Keratinocyte (primary cell): ENCODE measurements around the gene CCDC170. TPM values are rescaled to one million over a fixed set of nuclear protein-coding genes. Genes with fewer than 3 reads are reported as not detected.

Experiments used
- DNase-seq: peaks from one replicate; pipeline ENCODE4 v3.0.0-alpha.2; 2011; ENCODE audit warnings: low read depth, missing footprints, low spot score
- FAIRE-seq: peaks from 2 replicates; lab custom pipeline; 2011; peaks lifted over from hg19 to GRCh38; lab: Jason Lieb, UNC
- H2AFZ ChIP-seq: 2 replicates; pipeline ENCODE4 v1.6.0; 2012; ENCODE audit warnings: low read length, control low read depth, inconsistent platforms; ENCODE audit not compliant: control insufficient read depth
- H3K27ac ChIP-seq: 2 replicates; pipeline ENCODE4 v1.5.1; 2011; ENCODE audit warnings: low read length; ENCODE audit not compliant: control insufficient read depth, insufficient read depth
- H3K27me3 ChIP-seq: 3 replicates; pipeline ENCODE4 v1.6.0; 2011; ENCODE audit warnings: low read length; ENCODE audit not compliant: control insufficient read depth, insufficient read depth; ENCODE audit errors: extremely low read depth
- H3K36me3 ChIP-seq, 2 experiments: 2 replicates in 1 of 2; 3 replicates in 1 of 2; pipeline ENCODE4 v1.5.1; 2011; ENCODE audit warnings: low read length in 2 of 2, mild to moderate bottlenecking in 1 of 2; ENCODE audit not compliant: control insufficient read depth in 2 of 2, insufficient read depth in 2 of 2; ENCODE audit errors: extremely low read depth in 1 of 2
- H3K4me1 ChIP-seq: 3 replicates; pipeline ENCODE4 v1.5.1; 2011; ENCODE audit warnings: low read length; ENCODE audit not compliant: control insufficient read depth, insufficient read depth; ENCODE audit errors: extremely low read depth
- H3K4me2 ChIP-seq: 3 replicates; pipeline ENCODE4 v1.6.0; 2011; ENCODE audit warnings: low read depth, low read length; ENCODE audit not compliant: control insufficient read depth, insufficient read depth; ENCODE audit errors: extremely low read depth
- H3K4me3 ChIP-seq, 3 experiments: fragments of 200-600 bp in 1 of 3; sonication (generic) in 1 of 3; 2 replicates in 2 of 3; 3 replicates in 1 of 3; pipeline ENCODE4 v1.5.1; 2011 to 2016; ENCODE audit warnings: low read length in 3 of 3, mild to moderate bottlenecking in 3 of 3, control low read depth in 2 of 3, inconsistent platforms in 1 of 3, low read depth in 1 of 3, mixed read lengths in 1 of 3, mixed run types in 1 of 3, moderate library complexity in 1 of 3; ENCODE audit not compliant: control insufficient read depth in 2 of 3, insufficient read depth in 2 of 3; ENCODE audit errors: extremely low read depth in 1 of 3
- H3K79me2 ChIP-seq: 2 replicates; pipeline ENCODE4 v1.6.0; 2012; ENCODE audit warnings: low read length; ENCODE audit not compliant: control insufficient read depth, insufficient read depth
- H3K9ac ChIP-seq: 3 replicates; pipeline ENCODE4 v1.6.0; 2011; ENCODE audit warnings: low read length; ENCODE audit not compliant: control insufficient read depth, insufficient read depth; ENCODE audit errors: extremely low read depth
- H3K9me1 ChIP-seq: 3 replicates; pipeline ENCODE4 v1.6.0; 2011; ENCODE audit warnings: low read length; ENCODE audit not compliant: control insufficient read depth, insufficient read depth; ENCODE audit errors: extremely low read depth
- H3K9me3 ChIP-seq: 2 replicates; pipeline ENCODE4 v1.5.1; 2012; ENCODE audit warnings: low read depth, low read length; ENCODE audit not compliant: control insufficient read depth
- H4K20me1 ChIP-seq: 3 replicates; pipeline ENCODE4 v1.6.0; 2011; ENCODE audit warnings: low read length; ENCODE audit not compliant: control insufficient read depth, insufficient read depth; ENCODE audit errors: extremely low read depth
- EZH2 ChIP-seq: IDR thresholded peaks from one replicate; pipeline ENCODE4 v1.6.1; 2012; ENCODE audit warnings: inconsistent platforms, mild to moderate bottlenecking, low read length, moderate library complexity
- dilution Hi-C: fragments of 300-500 bp; cut with MboI; formaldehyde crosslinking; loops from one replicate; pipeline ENCODE4 v1.7.0; 2020; ENCODE audit warnings: low sequenced_read_pairs; ENCODE audit not compliant: extremely low pct_ligation_motif_present
- polyA plus RNA-seq, 5 experiments: library from polyadenylated mRNA; depleted of rRNA in 3 of 5; stranded (reverse) in 3 of 5; stranded (forward) in 1 of 5; unstranded in 1 of 5; fragments of >200 nt; gene quantifications; 1 replicate in 1 of 5; 2 replicates in 3 of 5; 3 replicates in 1 of 5; pipeline versions ENCODE4 v1.2.1 to v1.2.3, GENCODE V29; 2011 to 2012; ENCODE audit warnings: missing spikeins in 2 of 5, low read depth in 1 of 5, low replicate concordance in 1 of 5
- TF ChIP-seq, protein P1 (sequence below), 3 experiments: IDR thresholded peaks in 1 of 3; conservative IDR thresholded peaks in 1 of 3; optimal IDR thresholded peaks in 1 of 3; 2 replicates in 2 of 3; 3 replicates in 1 of 3; pipeline versions ENCODE3 to v1.5.1; 2011; ENCODE audit warnings: low read length in 3 of 3, mild to moderate bottlenecking in 3 of 3, moderate library complexity in 2 of 3, control low read depth in 1 of 3, inconsistent platforms in 1 of 3; ENCODE audit not compliant: insufficient read depth in 2 of 3; ENCODE audit errors: extremely low read depth in 1 of 3

The CCDC170 gene
- polyA plus RNA-seq, 1 donor (not counting 4 experiments of a cell fraction or from before 2014, with no cell fraction given) = 0.10 TPM

DNA sequence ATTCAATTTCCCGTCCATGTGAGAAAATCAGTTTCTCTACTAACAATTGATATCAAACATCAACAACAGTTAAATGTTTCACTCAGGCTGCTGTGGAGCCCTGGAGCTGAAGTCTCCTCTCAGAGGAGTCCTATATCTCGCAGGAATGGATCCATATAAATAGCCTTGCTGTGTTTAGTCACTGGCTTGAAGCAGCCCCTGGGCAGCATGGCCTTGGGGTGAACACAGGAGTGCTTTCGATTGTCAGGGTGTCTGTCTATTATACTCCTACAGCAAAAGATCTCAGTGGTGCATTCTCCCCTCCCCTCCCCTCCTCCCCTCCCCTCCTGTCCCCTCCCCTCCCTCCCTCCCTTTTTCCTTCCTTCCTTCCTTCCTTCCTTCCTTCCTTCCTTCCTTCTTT lies 141.9 kb downstream of the CCDC170 start:
- Histone ChIP-seq H3K4me1 (no peaks in the 10 kb centered on the region), H3K27ac (no peak overlapping the region), H3K36me3 (no peaks in the 10 kb centered on the region), H4K20me1 (no peaks in the 10 kb centered on the region), H3K9me3 (no peaks in the 10 kb centered on the region), H3K9ac (no peak overlapping the region), H3K27me3 (no peaks in the 10 kb centered on the region), H3K9me1 (no peaks in the 10 kb centered on the region), H3K4me2 (no peak overlapping the region), H3K4me3 (no peak overlapping the region), H2AFZ (no peak overlapping the region), H3K79me2 (no peaks in the 10 kb centered on the region)
- dilution Hi-C loops = no loop called here
- TF ChIP-seq, protein P1, sequence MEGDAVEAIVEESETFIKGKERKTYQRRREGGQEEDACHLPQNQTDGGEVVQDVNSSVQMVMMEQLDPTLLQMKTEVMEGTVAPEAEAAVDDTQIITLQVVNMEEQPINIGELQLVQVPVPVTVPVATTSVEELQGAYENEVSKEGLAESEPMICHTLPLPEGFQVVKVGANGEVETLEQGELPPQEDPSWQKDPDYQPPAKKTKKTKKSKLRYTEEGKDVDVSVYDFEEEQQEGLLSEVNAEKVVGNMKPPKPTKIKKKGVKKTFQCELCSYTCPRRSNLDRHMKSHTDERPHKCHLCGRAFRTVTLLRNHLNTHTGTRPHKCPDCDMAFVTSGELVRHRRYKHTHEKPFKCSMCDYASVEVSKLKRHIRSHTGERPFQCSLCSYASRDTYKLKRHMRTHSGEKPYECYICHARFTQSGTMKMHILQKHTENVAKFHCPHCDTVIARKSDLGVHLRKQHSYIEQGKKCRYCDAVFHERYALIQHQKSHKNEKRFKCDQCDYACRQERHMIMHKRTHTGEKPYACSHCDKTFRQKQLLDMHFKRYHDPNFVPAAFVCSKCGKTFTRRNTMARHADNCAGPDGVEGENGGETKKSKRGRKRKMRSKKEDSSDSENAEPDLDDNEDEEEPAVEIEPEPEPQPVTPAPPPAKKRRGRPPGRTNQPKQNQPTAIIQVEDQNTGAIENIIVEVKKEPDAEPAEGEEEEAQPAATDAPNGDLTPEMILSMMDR (optimal IDR thresholded peaks at IDR 0.05 in 1 of 3, IDR thresholded peaks at IDR 0.05 in 1 of 3, conservative IDR thresholded peaks at IDR 0.05 in 1 of 3; ENCODE audit: extremely low read depth in 1 of 3, insufficient read depth in 2 of 3, low read length in 3 of 3) = no peak
- no peak for TF ChIP-seq EZH2
- DNase-seq (no peak), FAIRE-seq (no peak)

DNA sequence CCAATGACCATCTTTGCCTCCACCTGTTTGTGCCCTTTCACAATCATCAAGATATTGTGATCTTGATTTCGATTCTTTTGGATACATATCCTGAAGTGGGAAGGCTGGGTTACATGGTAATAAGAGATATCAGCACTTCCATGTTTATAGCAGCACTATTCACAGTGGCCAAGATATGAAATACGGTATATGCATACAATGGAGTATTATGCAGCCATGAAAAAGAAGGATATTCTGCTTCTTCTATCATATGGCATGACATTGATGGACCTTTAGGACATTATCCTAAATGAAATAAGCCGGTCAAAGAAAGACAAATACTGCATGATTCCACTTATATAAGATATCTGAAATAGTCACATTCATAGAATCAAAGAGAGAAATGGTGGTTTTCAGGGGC lies 144.0 kb downstream of the CCDC170 start:
- no peaks in the 10 kb centered on the region for H3K36me3 ChIP-seq
- FAIRE-seq = no peak
- H3K27ac ChIP-seq = no peak overlapping the region
- H3K79me2 ChIP-seq = no peaks in the 10 kb centered on the region
- H3K27me3 ChIP-seq = no peaks in the 10 kb centered on the region
- H4K20me1 ChIP-seq = no peaks in the 10 kb centered on the region
- H3K9me1 ChIP-seq = no peaks in the 10 kb centered on the region
- no peak for TF ChIP-seq EZH2
- TF ChIP-seq, protein P1 (optimal IDR thresholded peaks at IDR 0.05 in 1 of 3, IDR thresholded peaks at IDR 0.05 in 1 of 3, conservative IDR thresholded peaks at IDR 0.05 in 1 of 3; ENCODE audit: extremely low read depth in 1 of 3, insufficient read depth in 2 of 3, low read length in 3 of 3) = no peak
- no peak overlapping the region for H3K4me2 ChIP-seq
- no peak overlapping the region for H3K4me3 ChIP-seq
- no peaks in the 10 kb centered on the region for H3K4me1 ChIP-seq
- no peak overlapping the region for H3K9ac ChIP-seq
- DNase-seq = no peak
- no peaks in the 10 kb centered on the region for H3K9me3 ChIP-seq
- dilution Hi-C loops = no loop called here
- no peak overlapping the region for H2AFZ ChIP-seq
